Activated T-cell treated with anti-CD3 and anti-CD28 coated beads, Interleukin-2, amount 50 U/mL, for 24 hours (primary cell): ENCODE results near the gene KLHL4.
"Not testable (repeated sequence)": the region's sequence is repeated elsewhere in the genome, so short reads cannot be mapped to it uniquely, and the experiment has no call there.

ENCODE experiments used
- DNase-seq: peaks from one replicate; pipeline ENCODE4 v3.0.0-alpha.2; 2020
- H3K27ac Mint-ChIP-seq: 2 replicates; pipeline ENCODE4 v1.8.0; 2020; ENCODE audit warnings: mild to moderate bottlenecking, mixed read lengths
- H3K27me3 Mint-ChIP-seq: 2 replicates; pipeline ENCODE4 v1.8.0; 2020; ENCODE audit warnings: mixed read lengths
- H3K36me3 Mint-ChIP-seq: 2 replicates; pipeline ENCODE4 v1.8.0; 2020; ENCODE audit warnings: low read depth, mixed read lengths
- H3K4me1 Mint-ChIP-seq: 2 replicates; pipeline ENCODE4 v1.8.0; 2020; ENCODE audit warnings: low read depth, mixed read lengths
- H3K4me3 Mint-ChIP-seq: 2 replicates; pipeline ENCODE4 v1.8.0; 2020; ENCODE audit warnings: mild to moderate bottlenecking, moderate library complexity, mixed read lengths
- H3K9me3 Mint-ChIP-seq: 2 replicates; pipeline ENCODE4 v1.8.0; 2020; ENCODE audit warnings: mixed read lengths

The KLHL4 gene

GRCh38 chrX:87702795-87703194, 185.2 kb downstream of the KLHL4 start:
- Mint-ChIP-seq H3K36me3 (no peaks in the 10 kb centered on the region), H3K4me3 (no peak overlapping the region), H3K4me1 (no peaks in the 10 kb centered on the region), H3K27ac (no peak overlapping the region), H3K9me3 (peaks cover 6% of the 10 kb centered on the region), H3K27me3 (peaks cover 3% of the 10 kb centered on the region)
- DNase-seq: no peak

- H3K27me3 Mint-ChIP-seq, H3K4me1 Mint-ChIP-seq, H3K9me3 Mint-ChIP-seq, H3K27ac Mint-ChIP-seq, H3K4me3 Mint-ChIP-seq, DNase-seq, H3K36me3 Mint-ChIP-seq: not testable (repeated sequence)
Measured at GRCh38 chrX:87703469-87703868, 185.9 kb downstream of the KLHL4 start.

- Mint-ChIP-seq H3K4me1 (no peaks in the 10 kb centered on the region), H3K27me3 (peaks cover 8% of the 10 kb centered on the region), H3K4me3 (no peak overlapping the region), H3K27ac (no peak overlapping the region), H3K9me3 (peaks cover 10% of the 10 kb centered on the region), H3K36me3 (no peaks in the 10 kb centered on the region)
- DNase-seq: no peak
Measured at GRCh38 chrX:87706134-87706533, 188.5 kb downstream of the KLHL4 start.

GRCh38 chrX:87710580-87710979, 193.0 kb downstream of the KLHL4 start:
- H3K36me3 Mint-ChIP-seq: no peaks in the 10 kb centered on the region
- H3K27me3 Mint-ChIP-seq: peaks cover 8% of the 10 kb centered on the region
- no peaks in the 10 kb centered on the region for H3K4me1 Mint-ChIP-seq
- no peak for DNase-seq
- H3K9me3 Mint-ChIP-seq: peaks cover 15% of the 10 kb centered on the region
- no peak overlapping the region for H3K27ac Mint-ChIP-seq
- no peak overlapping the region for H3K4me3 Mint-ChIP-seq
